ENCODE data around the gene SMYD4.

GRCh38 chr17:1872254-1872653, 42.6 kb upstream of the SMYD4 start:
- TF ChIP-seq CTCF (IDR thresholded peaks at IDR 0.05) (no peak), POLR2A (IDR thresholded peaks at IDR 0.05) (no peak)

Data from prostate gland (tissue), 2 donors.